ENCODE data around the gene VCAM1.

- TF ChIP-seq CTCF (IDR thresholded peaks at IDR 0.05; ENCODE audit: low read length) (no peak), EZH2phosphoT487 (IDR thresholded peaks at IDR 0.05; ENCODE audit: low read length) (no peak), EZH2 (optimal IDR thresholded peaks at IDR 0.05; ENCODE audit: low read depth, low read length) (no peak)
These were observed 19.0 kb upstream of the VCAM1 start for GRCh38 chr1:100700586-100700985.

Measured in MM.1S (cell line).